Spleen (tissue), 11 donors: Measurements from ENCODE around the gene EIPR1. TPM values are rescaled to one million over a fixed set of nuclear protein-coding genes. Genes with fewer than 3 reads are reported as not detected.

Source experiments
- DNase-seq: peaks from one replicate; pipeline ENCODE4 v3.0.0-alpha.2; 2020
- H3K27ac ChIP-seq, 8 donors: fragments of 200-600 bp; sonication (generic) in 7 of 8; 1 replicate in 4 of 8; 2 replicates in 4 of 8; pipeline versions ENCODE4 v1.5.0 to v1.8.0; 2016 to 2021; ENCODE audit warnings: inconsistent platforms in 4 of 8, mild to moderate bottlenecking in 4 of 8, moderate library complexity in 1 of 8
- H3K27me3 ChIP-seq, 7 donors: fragments of 200-600 bp; sonication (generic) in 6 of 7; replicated peaks in 1 of 7; 1 replicate in 4 of 7; 2 replicates in 3 of 7; pipeline versions ENCODE4 v1.5.0 to v1.8.0; 2016 to 2021; ENCODE audit warnings: inconsistent platforms in 3 of 7, mild to moderate bottlenecking in 1 of 7
- H3K36me3 ChIP-seq, 6 donors: fragments of 200-600 bp; sonication (generic) in 5 of 6; 1 replicate in 4 of 6; 2 replicates in 2 of 6; pipeline versions ENCODE4 v1.5.0 to v1.8.0; 2016 to 2021; ENCODE audit warnings: inconsistent platforms in 2 of 6
- H3K4me1 ChIP-seq, 6 donors: fragments of 200-600 bp; sonication (generic) in 5 of 6; 1 replicate in 3 of 6; 2 replicates in 3 of 6; pipeline versions ENCODE4 v1.5.0 to v1.8.0; 2016 to 2021; ENCODE audit warnings: inconsistent platforms in 3 of 6
- H3K4me3 ChIP-seq, 8 donors: fragments of 200-600 bp; sonication (generic) in 7 of 8; 1 replicate in 4 of 8; 2 replicates in 4 of 8; pipeline versions ENCODE4 v1.5.0 to v1.8.0; 2016 to 2021; ENCODE audit warnings: inconsistent platforms in 4 of 8, mild to moderate bottlenecking in 4 of 8, moderate library complexity in 2 of 8
- H3K9me3 ChIP-seq, 8 donors: fragments of 200-600 bp; sonication (generic) in 7 of 8; 1 replicate in 4 of 8; 2 replicates in 4 of 8; pipeline versions ENCODE4 v1.5.0 to v1.8.0; 2016 to 2021; ENCODE audit warnings: inconsistent platforms in 4 of 8
- POLR2A ChIP-seq, 3 donors: fragments of 450-650 bp; IDR thresholded peaks; one replicate each; pipeline ENCODE4 v1.5.1; 2017; ENCODE audit warnings: antibody characterized with exemption in 3 of 3, mild to moderate bottlenecking in 1 of 3
- POLR2AphosphoS5 ChIP-seq, 3 donors: sonication (generic); formaldehyde crosslinking; IDR thresholded peaks; one replicate each; pipeline ENCODE4 v1.5.1; 2017; ENCODE audit warnings: antibody characterized with exemption in 3 of 3
- WGBS, 5 donors: extraction: QIAGEN DNeasy Blood & Tissue Kit in 3 of 5; methylation state at CpG; one replicate each; pipeline versions ENCODE4 v1.1.5 to v1.1.7; 2013 to 2018; 5-methylcytosine and 5-hydroxymethylcytosine counted together
- intact Hi-C: fragments of 100-400 bp; cut with DNase I; formaldehyde crosslinking; loops from one replicate; pipeline ENCODE4 v1.15.0; 2023; ENCODE audit warnings: low total_unique reads
- polyA plus RNA-seq, 3 donors: library from polyadenylated mRNA; stranded (reverse); fragments of 200-250 nt; gene quantifications; one replicate each; pipeline ENCODE4 v1.2.1, GENCODE V29; 2013
- total RNA-seq, 7 donors: library from RNA; depleted of rRNA in 3 of 7; stranded (reverse); fragments of >200 nt in 3 of 7; fragmentation: NEBNext Ultra II Directional in 4 of 7; extraction: Animal tissue kit (Norgen Biotek cat#: 25700) in 4 of 7; gene quantifications; one replicate each; pipeline versions ENCODE4 v1.1.0 to v1.2.1, GENCODE V29; 2016 to 2021
- TF ChIP-seq, protein P1 (sequence below), 11 experiments: fragments of 200-600 bp in 7 of 11; fragments of 450-650 bp in 4 of 11; sonication (generic) in 4 of 11; IDR thresholded peaks in 8 of 11; conservative IDR thresholded peaks in 3 of 11; 1 replicate in 7 of 11; 2 replicates in 4 of 11; pipeline versions ENCODE4 v1.4.0 to v1.8.0; 2016 to 2021; ENCODE audit warnings: antibody characterized with exemption in 11 of 11, inconsistent platforms in 4 of 11, mild to moderate bottlenecking in 1 of 11
- donor health status: healthy with polysubstance abuse.
- donor health status: DM: no; HTN: no; CAD: no; lungs with moderate emphysema.
- donor health status: DM: no; HTN: no; CAD: no.
- donor health status: Bipolar disorder and iron deficiency.
- donor health status: healthy.
- donor health status: DM: no; HTN: no; CAD: no.
- donor health status: DM: yes; HTN: yes; CAD: no.

Gene EIPR1
- total and polyA plus RNA-seq, 10 donors = 16.1 to 60.1 (median 26.3) TPM

- Histone ChIP-seq H3K27me3 (no peaks in the 10 kb centered on the region), H3K4me3 (no peak overlapping the region), H3K27ac (no peak overlapping the region), H3K4me1 (no peaks in the 10 kb centered on the region), H3K9me3 (no peaks in the 10 kb centered on the region), H3K36me3 (peaks cover 0 to 72% (median 17%) of the 10 kb centered on the region in 6 donors)
- TF ChIP-seq POLR2AphosphoS5 (IDR thresholded peaks at IDR 0.05) (no peak), POLR2A (IDR thresholded peaks at IDR 0.05) (no peak)
- TF ChIP-seq, protein P1, sequence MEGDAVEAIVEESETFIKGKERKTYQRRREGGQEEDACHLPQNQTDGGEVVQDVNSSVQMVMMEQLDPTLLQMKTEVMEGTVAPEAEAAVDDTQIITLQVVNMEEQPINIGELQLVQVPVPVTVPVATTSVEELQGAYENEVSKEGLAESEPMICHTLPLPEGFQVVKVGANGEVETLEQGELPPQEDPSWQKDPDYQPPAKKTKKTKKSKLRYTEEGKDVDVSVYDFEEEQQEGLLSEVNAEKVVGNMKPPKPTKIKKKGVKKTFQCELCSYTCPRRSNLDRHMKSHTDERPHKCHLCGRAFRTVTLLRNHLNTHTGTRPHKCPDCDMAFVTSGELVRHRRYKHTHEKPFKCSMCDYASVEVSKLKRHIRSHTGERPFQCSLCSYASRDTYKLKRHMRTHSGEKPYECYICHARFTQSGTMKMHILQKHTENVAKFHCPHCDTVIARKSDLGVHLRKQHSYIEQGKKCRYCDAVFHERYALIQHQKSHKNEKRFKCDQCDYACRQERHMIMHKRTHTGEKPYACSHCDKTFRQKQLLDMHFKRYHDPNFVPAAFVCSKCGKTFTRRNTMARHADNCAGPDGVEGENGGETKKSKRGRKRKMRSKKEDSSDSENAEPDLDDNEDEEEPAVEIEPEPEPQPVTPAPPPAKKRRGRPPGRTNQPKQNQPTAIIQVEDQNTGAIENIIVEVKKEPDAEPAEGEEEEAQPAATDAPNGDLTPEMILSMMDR (IDR thresholded peaks at IDR 0.05 in 8 of 11, conservative IDR thresholded peaks at IDR 0.05 in 3 of 11) = no peak
- 90 to 94% (median 94%) methylated on average over 25 of the region's 25 CpGs for whole genome bisulfite sequencing, 5 donors
- intact Hi-C loops = no loop called here
- DNase-seq = no peak
Measured at GRCh38 chr2:3414133-3414860, 36.7 kb upstream of the EIPR1 start.

DNA sequence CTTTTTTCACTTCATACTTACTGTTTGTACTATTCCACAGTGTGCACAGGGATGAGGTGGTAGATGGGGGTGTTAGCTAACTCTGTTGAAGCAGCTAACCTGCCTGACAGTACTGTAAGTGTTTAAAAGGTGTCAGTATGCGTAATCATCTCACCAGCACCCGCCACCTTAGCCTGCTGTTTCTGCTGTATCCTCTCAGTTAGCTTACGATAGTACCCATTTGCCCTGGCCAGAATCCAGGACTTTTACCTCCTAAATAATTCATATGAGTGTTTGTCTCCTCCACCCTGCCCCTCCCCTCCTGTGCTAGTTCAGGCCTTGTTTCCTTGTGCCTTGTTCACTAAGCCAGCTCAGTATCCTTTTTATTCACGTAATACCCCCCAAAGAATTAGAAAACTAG lies 36.1 kb upstream of the EIPR1 start:
- TF ChIP-seq, protein P1 (IDR thresholded peaks at IDR 0.05 in 8 of 11, conservative IDR thresholded peaks at IDR 0.05 in 3 of 11) = no peak
- TF ChIP-seq POLR2A (IDR thresholded peaks at IDR 0.05) = no peak
- no peak for TF ChIP-seq POLR2AphosphoS5 (IDR thresholded peaks at IDR 0.05)
- 92 to 96% (median 95%) methylated on average over 4 of the region's 4 CpGs for WGBS, 5 donors

GRCh38 chr2:3411103-3411502 lies 33.5 kb upstream of the EIPR1 start:
- DNase-seq = no peak
- 85 to 93% (median 88%) methylated on average over 3 of the region's 3 CpGs for WGBS, 5 donors
- intact Hi-C loops = no loop called here
- Histone ChIP-seq H3K27ac (no peak overlapping the region), H3K4me1 (peaks cover 0 to 10% (median 0%) of the 10 kb centered on the region in 6 donors), H3K36me3 (peaks cover 0 to 73% (median 17%) of the 10 kb centered on the region in 6 donors), H3K27me3 (no peaks in the 10 kb centered on the region), H3K4me3 (no peak overlapping the region), H3K9me3 (no peaks in the 10 kb centered on the region)
- no peak for TF ChIP-seq POLR2A (IDR thresholded peaks at IDR 0.05)
- TF ChIP-seq POLR2AphosphoS5 (IDR thresholded peaks at IDR 0.05) = no peak

More for the DNA sequence above, 36.1 kb upstream of the EIPR1 start:
- Histone ChIP-seq H3K4me3 (no peak overlapping the region), H3K9me3 (no peaks in the 10 kb centered on the region), H3K27me3 (no peaks in the 10 kb centered on the region), H3K4me1 (no peaks in the 10 kb centered on the region), H3K36me3 (peaks cover 0 to 71% (median 16%) of the 10 kb centered on the region in 6 donors), H3K27ac (no peak overlapping the region)
- DNase-seq = no peak
- intact Hi-C loops = no loop called here

- intact Hi-C loops = no loop called here
- DNase-seq = no peak
- peaks cover 0 to 73% (median 17%) of the 10 kb centered on the region in 6 donors for H3K36me3 ChIP-seq
- no peak overlapping the region for H3K4me3 ChIP-seq
- peaks cover 0 to 13% (median 0%) of the 10 kb centered on the region in 6 donors for H3K4me1 ChIP-seq
- no peak overlapping the region for H3K27ac ChIP-seq
- H3K9me3 ChIP-seq = no peaks in the 10 kb centered on the region
- 81 to 92% (median 89%) methylated on average over 12 of the region's 12 CpGs for WGBS, 5 donors
- H3K27me3 ChIP-seq = no peaks in the 10 kb centered on the region
- TF ChIP-seq POLR2A (IDR thresholded peaks at IDR 0.05) (no peak), POLR2AphosphoS5 (IDR thresholded peaks at IDR 0.05) (no peak)
- TF ChIP-seq, protein P1 (IDR thresholded peaks at IDR 0.05 in 8 of 11, conservative IDR thresholded peaks at IDR 0.05 in 3 of 11) = no peak
Measured at GRCh38 chr2:3409627-3410170, 32.1 kb upstream of the EIPR1 start.
